ENCODE results near the gene PTPN2. TPM values are rescaled to one million over a fixed set of nuclear protein-coding genes. Genes with fewer than 3 reads are reported as not detected.
"Not testable (repeated sequence)": the region's sequence is repeated elsewhere in the genome, so short reads cannot be mapped to it uniquely, and the experiment has no call there.

The PTPN2 gene
- total RNA-seq, result 18.3 TPM

GRCh38 chr18:12883684-12884405, at the start of gene PTPN2:
Gene PTPN2, minus strand, starts transcription at chr18:12884237. Its CDS starts 96 bp downstream, at chr18:12884141.
- peak; percentile 94 to 97 (median 95) for DNase-seq (ENCODE audit: low read depth in 2 of 3, low spot score in 2 of 3)

- no peak for DNase-seq (ENCODE audit: low read depth in 2 of 3, low spot score in 2 of 3)
Measured at GRCh38 chr18:12933327-12933726, 49.3 kb upstream of the PTPN2 start.

- no peak for DNase-seq (ENCODE audit: low read depth in 2 of 3, low spot score in 2 of 3)
Measured at GRCh38 chr18:12930908-12931307, 46.9 kb upstream of the PTPN2 start.

GRCh38 chr18:12930376-12930775, 46.3 kb upstream of the PTPN2 start:
- DNase-seq (ENCODE audit: low read depth in 2 of 3, low spot score in 2 of 3), result no peak

GRCh38 chr18:12929477-12930083, 45.5 kb upstream of the PTPN2 start:
- DNase-seq (ENCODE audit: low read depth in 2 of 3, low spot score in 2 of 3), result no peak

GRCh38 chr18:12928641-12929040, 44.6 kb upstream of the PTPN2 start:
- DNase-seq (ENCODE audit: low read depth in 2 of 3, low spot score in 2 of 3), result no peak

- no peak for DNase-seq (ENCODE audit: low read depth in 2 of 3, low spot score in 2 of 3)
Measured at GRCh38 chr18:12928206-12928605, 44.2 kb upstream of the PTPN2 start.

GRCh38 chr18:12924616-12925015, 40.6 kb upstream of the PTPN2 start:
- no peak for DNase-seq (ENCODE audit: low read depth in 2 of 3, low spot score in 2 of 3)

- no peak for DNase-seq (ENCODE audit: low read depth in 2 of 3, low spot score in 2 of 3)
Measured at GRCh38 chr18:12922266-12922665, 38.2 kb upstream of the PTPN2 start.

- DNase-seq (ENCODE audit: low read depth in 2 of 3, low spot score in 2 of 3), result peak in 1 of 3 donors; percentile 9
Measured at GRCh38 chr18:12921178-12921577, 37.1 kb upstream of the PTPN2 start.

- no peak for DNase-seq (ENCODE audit: low read depth in 2 of 3, low spot score in 2 of 3)
Measured at GRCh38 chr18:12911929-12912703, 28.1 kb upstream of the PTPN2 start.

GRCh38 chr18:12911025-12911928, 27.2 kb upstream of the PTPN2 start:
- DNase-seq (ENCODE audit: low read depth in 2 of 3, low spot score in 2 of 3), result peak in 2 of 3 donors; percentile 50 to 62

GRCh38 chr18:12908706-12909105, 24.7 kb upstream of the PTPN2 start:
- DNase-seq (ENCODE audit: low read depth in 2 of 3, low spot score in 2 of 3), result no peak

- no peak for DNase-seq (ENCODE audit: low read depth in 2 of 3, low spot score in 2 of 3)
Measured at GRCh38 chr18:12907258-12907925, 23.4 kb upstream of the PTPN2 start.

GRCh38 chr18:12906773-12907172, 22.7 kb upstream of the PTPN2 start:
- no peak for DNase-seq (ENCODE audit: low read depth in 2 of 3, low spot score in 2 of 3)

- DNase-seq (ENCODE audit: low read depth in 2 of 3, low spot score in 2 of 3), result no peak
Measured at GRCh38 chr18:12906119-12906518, 22.1 kb upstream of the PTPN2 start.

GRCh38 chr18:12904012-12904516, 20.0 kb upstream of the PTPN2 start:
- no peak for DNase-seq (ENCODE audit: low read depth in 2 of 3, low spot score in 2 of 3)

- DNase-seq (ENCODE audit: low read depth in 2 of 3, low spot score in 2 of 3), result not testable (repeated sequence)
Measured at GRCh38 chr18:12901208-12901607, 17.2 kb upstream of the PTPN2 start.

- peak in 1 of 3 donors; percentile 27 for DNase-seq (ENCODE audit: low read depth in 2 of 3, low spot score in 2 of 3)
Measured at GRCh38 chr18:12896784-12897333, 12.8 kb upstream of the PTPN2 start.

Measured in hematopoietic multipotent progenitor cell (in vitro differentiated cells).